IPS-20b (cell line): Measurements from ENCODE around the gene IFNL3.
"Not testable (repeated sequence)": the region's sequence is repeated elsewhere in the genome, so short reads cannot be mapped to it uniquely, and the experiment has no call there.

ENCODE experiments used
- H3K27ac ChIP-seq: one replicate; pipeline ENCODE4 v1.5.1; 2013; ENCODE audit warnings: low read length
- H3K27me3 ChIP-seq: 2 replicates; pipeline ENCODE4 v1.6.1; 2013; ENCODE audit warnings: mild to moderate bottlenecking, low read length, inconsistent platforms; ENCODE audit not compliant: insufficient read depth
- H3K36me3 ChIP-seq: 2 replicates; pipeline ENCODE4 v1.6.1; 2013; ENCODE audit warnings: low read depth, mild to moderate bottlenecking, inconsistent platforms, low read length, moderate library complexity; ENCODE audit not compliant: insufficient read depth
- H3K4me1 ChIP-seq: 2 replicates; pipeline ENCODE4 v1.6.1; 2013; ENCODE audit warnings: mild to moderate bottlenecking, control low read depth, inconsistent platforms, low read length, moderate library complexity; ENCODE audit not compliant: insufficient read depth
- H3K4me3 ChIP-seq: 2 replicates; pipeline ENCODE4 v1.5.1; 2013; ENCODE audit warnings: mild to moderate bottlenecking, low read length, inconsistent platforms
- H3K9ac ChIP-seq: 2 replicates; pipeline ENCODE4 v1.6.1; 2013; ENCODE audit warnings: low read depth, mild to moderate bottlenecking, inconsistent platforms, low read length, moderate library complexity
- H3K9me3 ChIP-seq: 2 replicates; pipeline ENCODE4 v1.6.1; 2013; ENCODE audit warnings: mild to moderate bottlenecking, low read depth, low read length, inconsistent platforms; ENCODE audit not compliant: insufficient read depth

The IFNL3 gene

DNA sequence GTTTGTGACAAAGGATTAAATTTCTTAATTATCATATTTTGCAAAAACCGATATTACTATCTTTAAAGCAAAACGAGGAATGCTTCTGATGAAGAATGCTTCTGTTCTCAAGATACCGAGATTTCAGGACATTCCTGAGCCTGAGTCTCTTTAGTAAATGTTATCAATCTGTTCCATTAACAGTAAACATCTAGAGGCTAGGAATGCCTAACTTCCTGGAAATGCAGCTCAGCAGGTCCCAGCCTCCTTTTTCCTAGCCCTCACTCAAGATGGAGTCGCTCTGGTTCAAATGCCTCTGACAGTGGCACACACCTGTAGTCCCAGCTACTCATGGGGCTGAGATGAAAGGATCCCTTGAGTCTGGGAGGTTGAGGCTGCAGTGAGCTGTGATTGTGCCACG lies 6.3 kb upstream of the IFNL3 start:
- H3K9ac ChIP-seq, result no peak overlapping the region
- no peak overlapping the region for H3K27ac ChIP-seq
- no peaks in the 10 kb centered on the region for H3K36me3 ChIP-seq
- peaks cover 77% of the 10 kb centered on the region for H3K27me3 ChIP-seq
- H3K4me3 ChIP-seq, result no peak overlapping the region
- no peaks in the 10 kb centered on the region for H3K4me1 ChIP-seq
- H3K9me3 ChIP-seq, result no peaks in the 10 kb centered on the region

DNA sequence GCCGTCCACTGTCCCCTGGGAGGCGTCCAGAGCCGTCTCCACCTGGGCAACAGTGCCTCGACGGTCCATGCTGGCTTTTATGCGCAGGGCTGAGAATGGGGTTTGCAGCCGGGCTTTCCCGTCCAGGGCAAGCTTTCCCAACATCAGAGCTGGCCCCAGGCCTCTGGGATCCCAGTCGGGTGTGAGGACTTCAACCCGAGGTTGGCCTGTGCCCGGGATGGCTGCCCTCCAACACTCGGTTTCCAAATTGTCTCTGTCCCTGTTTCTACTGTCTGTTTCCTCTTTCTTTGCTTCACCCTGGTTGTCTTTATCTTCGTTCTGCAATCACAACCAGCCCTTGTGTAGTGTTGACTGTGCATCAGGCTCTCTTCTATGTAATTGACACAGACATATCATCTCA lies 4.0 kb upstream of the IFNL3 start, which contains the start of gene IFNL4:
Gene IFNL4 (minus strand): TSS at position 51 of the 400 bp plus-strand sequence.
- H3K27me3 ChIP-seq, result peaks cover 80% of the 10 kb centered on the region
- H3K27ac ChIP-seq, result no peak within 1 kb of the TSS
- no peaks in the 10 kb centered on the region for H3K9me3 ChIP-seq
- no peak within 1 kb of the TSS for H3K9ac ChIP-seq
- no peaks in the 10 kb centered on the region for H3K36me3 ChIP-seq
- H3K4me3 ChIP-seq, result peak within 1 kb of the TSS; percentile 43; the same call in 1 of the 2 replicates
- H3K4me1 ChIP-seq, result no peaks in the 10 kb centered on the region

- no peaks in the 10 kb centered on the region for H3K4me1 ChIP-seq
- no peaks in the 10 kb centered on the region for H3K36me3 ChIP-seq
- peaks cover 72% of the 10 kb centered on the region for H3K27me3 ChIP-seq
- no peaks in the 10 kb centered on the region for H3K9me3 ChIP-seq
- H3K27ac ChIP-seq, result no peak overlapping the region
- no peak overlapping the region for H3K9ac ChIP-seq
- H3K4me3 ChIP-seq, result peak overlapping the region; percentile 43; the same call in 1 of the 2 replicates
Observed at GRCh38 chr19:39247701-39248664, 3.2 kb upstream of the IFNL3 start.

DNA sequence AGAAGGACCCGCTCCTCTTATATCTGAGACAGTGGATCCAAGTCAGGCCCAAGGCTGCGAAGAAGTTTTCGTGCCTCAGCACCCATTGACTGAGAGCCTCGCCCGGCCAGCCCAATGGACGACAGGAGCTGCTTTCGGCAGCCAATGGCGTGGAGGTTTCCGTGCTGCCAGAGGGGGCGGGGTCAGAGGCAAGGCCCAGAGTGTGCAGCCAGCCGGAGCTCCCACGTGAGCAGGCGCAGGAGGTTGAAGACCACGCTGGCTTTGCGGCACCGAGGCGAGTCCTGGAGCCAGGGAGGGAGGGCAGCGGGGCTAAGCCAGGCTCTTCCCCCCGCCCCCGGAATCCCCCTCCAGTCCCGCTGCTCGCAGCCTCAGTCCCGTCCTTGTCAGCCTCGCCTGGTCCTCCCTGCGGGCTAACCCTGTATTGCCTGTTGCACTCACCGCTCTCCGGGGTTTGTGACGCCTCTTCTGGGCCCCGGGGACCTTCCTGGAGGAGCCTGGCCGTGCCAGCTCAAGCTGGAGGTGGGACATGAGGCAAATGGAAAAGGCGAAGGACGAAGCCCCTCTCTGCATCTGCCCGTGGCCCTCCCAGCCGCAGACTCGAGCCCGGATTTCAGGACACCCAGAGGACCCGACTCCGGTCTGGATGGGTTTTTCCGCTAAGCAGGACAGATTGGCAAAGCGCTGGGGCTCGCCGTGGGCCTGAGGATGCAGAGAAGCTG lies 2.3 kb upstream of the IFNL3 start:
- Histone ChIP-seq H3K9me3 (no peaks in the 10 kb centered on the region), H3K27me3 (peaks cover 63% of the 10 kb centered on the region), H3K27ac (no peak overlapping the region), H3K4me1 (no peaks in the 10 kb centered on the region), H3K4me3 (peak overlapping the region; percentile 43; the same call in 1 of the 2 replicates), H3K9ac (no peak overlapping the region), H3K36me3 (no peaks in the 10 kb centered on the region)

DNA sequence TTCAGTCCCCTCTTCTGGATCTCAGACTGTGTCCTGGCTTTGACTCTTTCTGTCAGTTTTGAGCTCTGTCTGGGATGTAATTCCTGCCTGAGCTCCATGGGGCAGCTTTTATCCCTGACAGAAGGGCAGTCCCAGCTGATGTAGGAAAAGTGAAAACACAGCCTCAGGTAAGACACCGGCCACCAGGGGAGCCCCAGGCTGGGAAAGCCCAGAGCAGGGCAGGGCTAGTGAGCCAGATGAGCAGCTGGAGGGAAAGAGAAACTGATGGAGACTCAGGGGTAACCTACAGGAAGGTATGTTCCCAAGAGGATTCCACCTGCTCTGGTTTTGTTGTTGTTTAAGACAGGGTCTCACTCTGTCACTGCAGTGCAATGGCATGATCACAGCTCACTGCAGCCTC lies 360 bp upstream of the IFNL3 start:
- not testable (repeated sequence) for H3K36me3 ChIP-seq

GRCh38 chr19:39243741-39244140 lies 1.1 kb downstream of the IFNL3 start:
- not testable (repeated sequence) for H3K9me3 ChIP-seq, H3K27ac ChIP-seq, H3K36me3 ChIP-seq, H3K4me3 ChIP-seq, H3K4me1 ChIP-seq, H3K9ac ChIP-seq
- peaks cover 37% of the 10 kb centered on the region for H3K27me3 ChIP-seq

More for the DNA sequence above, 360 bp upstream of the IFNL3 start:
- H3K27me3 ChIP-seq, result peaks cover 45% of the 10 kb centered on the region
- H3K27ac ChIP-seq, H3K9me3 ChIP-seq, H3K4me1 ChIP-seq, H3K4me3 ChIP-seq, H3K9ac ChIP-seq: not testable (repeated sequence)

GRCh38 chr19:39240421-39240820 lies 4.4 kb downstream of the IFNL3 start:
- Histone ChIP-seq H3K9ac (no peak overlapping the region), H3K9me3 (no peaks in the 10 kb centered on the region), H3K4me3 (no peak overlapping the region), H3K27ac (no peak overlapping the region), H3K36me3 (no peaks in the 10 kb centered on the region), H3K27me3 (peaks cover 19% of the 10 kb centered on the region), H3K4me1 (no peaks in the 10 kb centered on the region)

GRCh38 chr19:39238944-39239343 lies 5.9 kb downstream of the IFNL3 start:
- H3K36me3 ChIP-seq, result no peaks in the 10 kb centered on the region
- no peak overlapping the region for H3K27ac ChIP-seq
- H3K4me1 ChIP-seq, result no peaks in the 10 kb centered on the region
- peaks cover 19% of the 10 kb centered on the region for H3K27me3 ChIP-seq
- no peak overlapping the region for H3K4me3 ChIP-seq
- no peaks in the 10 kb centered on the region for H3K9me3 ChIP-seq
- no peak overlapping the region for H3K9ac ChIP-seq

GRCh38 chr19:39238209-39238608 lies 6.6 kb downstream of the IFNL3 start:
- no peaks in the 10 kb centered on the region for H3K4me1 ChIP-seq
- H3K4me3 ChIP-seq, result no peak overlapping the region
- H3K27ac ChIP-seq, result no peak overlapping the region
- no peak overlapping the region for H3K9ac ChIP-seq
- no peaks in the 10 kb centered on the region for H3K36me3 ChIP-seq
- H3K9me3 ChIP-seq, result no peaks in the 10 kb centered on the region
- H3K27me3 ChIP-seq, result peaks cover 19% of the 10 kb centered on the region

- H3K27me3 ChIP-seq, result peaks cover 19% of the 10 kb centered on the region
- H3K27ac ChIP-seq, result no peak overlapping the region
- no peaks in the 10 kb centered on the region for H3K36me3 ChIP-seq
- no peak overlapping the region for H3K4me3 ChIP-seq
- no peaks in the 10 kb centered on the region for H3K9me3 ChIP-seq
- H3K9ac ChIP-seq, result no peak overlapping the region
- H3K4me1 ChIP-seq, result no peaks in the 10 kb centered on the region
Observed at GRCh38 chr19:39237200-39238184, 7.3 kb downstream of the IFNL3 start.

- no peak overlapping the region for H3K4me3 ChIP-seq
- H3K27ac ChIP-seq, result no peak overlapping the region
- H3K9ac ChIP-seq, result no peak overlapping the region
- no peaks in the 10 kb centered on the region for H3K4me1 ChIP-seq
- H3K9me3 ChIP-seq, result no peaks in the 10 kb centered on the region
- no peaks in the 10 kb centered on the region for H3K36me3 ChIP-seq
- peaks cover 23% of the 10 kb centered on the region for H3K27me3 ChIP-seq
Observed at GRCh38 chr19:39236527-39236926, 8.3 kb downstream of the IFNL3 start.
